NCI-H1105 treated with DMSO at 0.1 percent for 48 hours (cell line): ENCODE measurements around the gene TMEM156.
"Not testable (repeated sequence)": the region's sequence is repeated elsewhere in the genome, so short reads cannot be mapped to it uniquely, and the experiment has no call there.

ENCODE experiments used
- DNase-seq: peaks from one replicate; lab custom pipeline; 2025; lab: John Stamatoyannopoulos, UW

Gene TMEM156

GRCh38 chr4:39043861-39044363, 11.7 kb upstream of the TMEM156 start:
- no peak for DNase-seq

GRCh38 chr4:39043058-39043860, 11.1 kb upstream of the TMEM156 start:
- no peak for DNase-seq

GRCh38 chr4:39042366-39042765, 10.2 kb upstream of the TMEM156 start:
- no peak for DNase-seq

- DNase-seq = no peak
Observed at GRCh38 chr4:39039108-39039507, 6.9 kb upstream of the TMEM156 start.

- no peak for DNase-seq
Observed at GRCh38 chr4:39037941-39038340, 5.7 kb upstream of the TMEM156 start.

GRCh38 chr4:39037491-39037825, 5.2 kb upstream of the TMEM156 start:
- DNase-seq = no peak

- DNase-seq = no peak
Observed at GRCh38 chr4:39036172-39036571, 4.0 kb upstream of the TMEM156 start.

GRCh38 chr4:39031590-39032020, 604 bp downstream of the TMEM156 start:
- not testable (repeated sequence) for DNase-seq

GRCh38 chr4:39030725-39031124, 1.5 kb downstream of the TMEM156 start:
- no peak for DNase-seq

GRCh38 chr4:39029752-39030694, 2.2 kb downstream of the TMEM156 start:
- no peak for DNase-seq

GRCh38 chr4:39026096-39026495, 6.1 kb downstream of the TMEM156 start:
- DNase-seq = no peak

- no peak for DNase-seq
Observed at GRCh38 chr4:39025552-39026085, 6.6 kb downstream of the TMEM156 start.

- no peak for DNase-seq
Observed at GRCh38 chr4:39024311-39024865, 7.8 kb downstream of the TMEM156 start.

- no peak for DNase-seq
Observed at GRCh38 chr4:39023059-39023458, 9.2 kb downstream of the TMEM156 start.

GRCh38 chr4:39022241-39022640, 10.0 kb downstream of the TMEM156 start:
- no peak for DNase-seq

- DNase-seq = no peak
Observed at GRCh38 chr4:39021631-39022030, 10.6 kb downstream of the TMEM156 start.

- DNase-seq = no peak
Observed at GRCh38 chr4:39020130-39020529, 12.1 kb downstream of the TMEM156 start.

GRCh38 chr4:39014028-39014427, 18.2 kb downstream of the TMEM156 start:
- no peak for DNase-seq

- no peak for DNase-seq
Observed at GRCh38 chr4:39004758-39005157, 27.5 kb downstream of the TMEM156 start.

- DNase-seq = not testable (repeated sequence)
Observed at GRCh38 chr4:39002058-39002457, 30.2 kb downstream of the TMEM156 start.

GRCh38 chr4:38995660-38996005, 36.6 kb downstream of the TMEM156 start:
- no peak for DNase-seq

GRCh38 chr4:38994135-38994534, 38.1 kb downstream of the TMEM156 start:
- DNase-seq = no peak
